HL-60 (cell line): ENCODE data around the gene HRG.

Source experiments
- DNase-seq, 2 experiments: peaks; one replicate each; pipeline ENCODE4 v3.0.0-alpha.2; 2010 to 2020; ENCODE audit warnings: low read depth in 1 of 2, low spot score in 1 of 2
- H3K27ac ChIP-seq: fragments of 250-450 bp; sonication (Bioruptor Pico); replicated peaks from 2 replicates; pipeline ENCODE4 v1.5.1; 2020; ENCODE audit warnings: mild to moderate bottlenecking, moderate library complexity
- H3K27me3 ChIP-seq: fragments of 250-450 bp; sonication (Bioruptor Pico); 2 replicates; pipeline ENCODE4 v1.5.1; 2021; ENCODE audit warnings: mild to moderate bottlenecking, moderate library complexity; ENCODE audit not compliant: insufficient read depth, poor library complexity, severe bottlenecking
- H3K4me3 ChIP-seq: replicated peaks from 2 replicates; pipeline ENCODE4 v1.5.1; 2011; ENCODE audit warnings: mild to moderate bottlenecking, control low read depth, low read length; ENCODE audit not compliant: insufficient read depth
- GABPA ChIP-seq: IDR thresholded peaks from 2 replicates; pipeline ENCODE4 v1.6.1; 2012; ENCODE audit warnings: low read depth
- POLR2AphosphoS5 ChIP-seq: IDR thresholded peaks from 2 replicates; pipeline ENCODE4 v1.6.1; 2012; ENCODE audit warnings: low read depth
- SPI1 ChIP-seq: IDR thresholded peaks from 2 replicates; pipeline ENCODE4 v1.6.1; 2012; ENCODE audit warnings: low read depth, mild to moderate bottlenecking, borderline replicate concordance
- TF ChIP-seq, protein P1 (sequence below): IDR thresholded peaks from 2 replicates; pipeline ENCODE4 v1.6.1; 2012; ENCODE audit warnings: low read depth; ENCODE audit not compliant: insufficient replicate concordance
- TF ChIP-seq, protein P2 (sequence below): IDR thresholded peaks from one replicate; pipeline ENCODE4 v1.5.1; 2011; ENCODE audit warnings: low read length, control low read depth, inconsistent platforms; ENCODE audit not compliant: insufficient read depth

Gene HRG

DNA sequence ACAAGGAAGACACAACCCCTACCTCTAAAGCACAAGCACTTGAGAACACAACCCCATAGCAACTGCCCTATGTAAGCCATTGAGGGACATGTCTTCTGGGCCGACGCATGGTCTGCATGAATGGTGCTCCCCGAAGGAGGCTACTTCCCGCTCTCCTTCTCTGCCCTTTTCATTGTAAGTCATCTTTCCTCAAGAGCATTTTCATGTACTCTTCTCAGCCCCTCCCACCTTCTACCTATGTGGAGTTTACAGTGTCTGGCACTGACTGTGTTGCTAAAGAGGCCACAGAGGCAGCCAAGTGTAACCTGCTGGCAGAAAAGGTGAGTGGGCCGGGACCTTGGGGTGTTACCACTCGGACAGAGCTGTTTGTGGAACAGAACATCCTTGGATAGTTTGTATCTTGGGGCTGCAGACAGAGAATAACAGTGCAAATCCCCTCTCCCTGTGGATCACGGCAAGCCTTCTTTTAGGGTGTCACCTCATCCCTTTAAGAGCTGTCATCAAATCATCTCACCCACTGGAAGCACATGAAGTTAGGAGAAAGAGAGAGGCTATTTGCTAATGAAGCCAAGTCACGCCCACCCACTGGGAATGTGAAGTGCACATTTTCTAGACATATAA, 47.4 kb upstream of the HRG start:
- Histone ChIP-seq H3K27ac (no peak overlapping the region), H3K4me3 (no peak overlapping the region), H3K27me3 (peaks cover 3% of the 10 kb centered on the region)
- TF ChIP-seq POLR2AphosphoS5 (no peak), GABPA (no peak), SPI1 (no peak)
- TF ChIP-seq, protein P1, sequence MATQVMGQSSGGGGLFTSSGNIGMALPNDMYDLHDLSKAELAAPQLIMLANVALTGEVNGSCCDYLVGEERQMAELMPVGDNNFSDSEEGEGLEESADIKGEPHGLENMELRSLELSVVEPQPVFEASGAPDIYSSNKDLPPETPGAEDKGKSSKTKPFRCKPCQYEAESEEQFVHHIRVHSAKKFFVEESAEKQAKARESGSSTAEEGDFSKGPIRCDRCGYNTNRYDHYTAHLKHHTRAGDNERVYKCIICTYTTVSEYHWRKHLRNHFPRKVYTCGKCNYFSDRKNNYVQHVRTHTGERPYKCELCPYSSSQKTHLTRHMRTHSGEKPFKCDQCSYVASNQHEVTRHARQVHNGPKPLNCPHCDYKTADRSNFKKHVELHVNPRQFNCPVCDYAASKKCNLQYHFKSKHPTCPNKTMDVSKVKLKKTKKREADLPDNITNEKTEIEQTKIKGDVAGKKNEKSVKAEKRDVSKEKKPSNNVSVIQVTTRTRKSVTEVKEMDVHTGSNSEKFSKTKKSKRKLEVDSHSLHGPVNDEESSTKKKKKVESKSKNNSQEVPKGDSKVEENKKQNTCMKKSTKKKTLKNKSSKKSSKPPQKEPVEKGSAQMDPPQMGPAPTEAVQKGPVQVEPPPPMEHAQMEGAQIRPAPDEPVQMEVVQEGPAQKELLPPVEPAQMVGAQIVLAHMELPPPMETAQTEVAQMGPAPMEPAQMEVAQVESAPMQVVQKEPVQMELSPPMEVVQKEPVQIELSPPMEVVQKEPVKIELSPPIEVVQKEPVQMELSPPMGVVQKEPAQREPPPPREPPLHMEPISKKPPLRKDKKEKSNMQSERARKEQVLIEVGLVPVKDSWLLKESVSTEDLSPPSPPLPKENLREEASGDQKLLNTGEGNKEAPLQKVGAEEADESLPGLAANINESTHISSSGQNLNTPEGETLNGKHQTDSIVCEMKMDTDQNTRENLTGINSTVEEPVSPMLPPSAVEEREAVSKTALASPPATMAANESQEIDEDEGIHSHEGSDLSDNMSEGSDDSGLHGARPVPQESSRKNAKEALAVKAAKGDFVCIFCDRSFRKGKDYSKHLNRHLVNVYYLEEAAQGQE: no peak
- no peak for DNase-seq

DNA sequence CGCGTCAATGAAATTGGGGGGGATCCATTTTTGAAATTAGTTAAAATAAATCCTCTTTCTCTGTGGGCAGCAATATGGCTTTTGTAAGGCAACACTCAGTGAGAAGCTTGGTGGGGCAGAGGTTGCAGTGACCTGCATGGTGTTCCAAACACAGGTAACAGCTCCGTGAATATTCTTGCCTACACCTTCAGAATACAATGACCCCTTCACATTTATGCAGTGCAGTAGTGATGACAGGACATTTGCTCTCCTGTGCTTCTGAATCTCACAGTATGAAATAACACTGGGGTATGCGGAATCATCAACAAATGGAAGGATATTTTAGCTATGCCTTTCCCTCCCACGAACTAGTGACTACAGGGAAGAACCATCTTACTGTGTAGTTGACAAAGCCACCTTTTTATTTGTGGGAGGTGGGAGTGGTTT, 46.0 kb upstream of the HRG start:
- Histone ChIP-seq H3K4me3 (no peak overlapping the region), H3K27ac (no peak overlapping the region), H3K27me3 (peaks cover 3% of the 10 kb centered on the region)
- no peak for TF ChIP-seq POLR2AphosphoS5
- no peak for TF ChIP-seq SPI1
- TF ChIP-seq, protein P2, sequence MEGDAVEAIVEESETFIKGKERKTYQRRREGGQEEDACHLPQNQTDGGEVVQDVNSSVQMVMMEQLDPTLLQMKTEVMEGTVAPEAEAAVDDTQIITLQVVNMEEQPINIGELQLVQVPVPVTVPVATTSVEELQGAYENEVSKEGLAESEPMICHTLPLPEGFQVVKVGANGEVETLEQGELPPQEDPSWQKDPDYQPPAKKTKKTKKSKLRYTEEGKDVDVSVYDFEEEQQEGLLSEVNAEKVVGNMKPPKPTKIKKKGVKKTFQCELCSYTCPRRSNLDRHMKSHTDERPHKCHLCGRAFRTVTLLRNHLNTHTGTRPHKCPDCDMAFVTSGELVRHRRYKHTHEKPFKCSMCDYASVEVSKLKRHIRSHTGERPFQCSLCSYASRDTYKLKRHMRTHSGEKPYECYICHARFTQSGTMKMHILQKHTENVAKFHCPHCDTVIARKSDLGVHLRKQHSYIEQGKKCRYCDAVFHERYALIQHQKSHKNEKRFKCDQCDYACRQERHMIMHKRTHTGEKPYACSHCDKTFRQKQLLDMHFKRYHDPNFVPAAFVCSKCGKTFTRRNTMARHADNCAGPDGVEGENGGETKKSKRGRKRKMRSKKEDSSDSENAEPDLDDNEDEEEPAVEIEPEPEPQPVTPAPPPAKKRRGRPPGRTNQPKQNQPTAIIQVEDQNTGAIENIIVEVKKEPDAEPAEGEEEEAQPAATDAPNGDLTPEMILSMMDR: no peak
- TF ChIP-seq, protein P1: no peak
- TF ChIP-seq GABPA: no peak
- DNase-seq: no peak

DNA sequence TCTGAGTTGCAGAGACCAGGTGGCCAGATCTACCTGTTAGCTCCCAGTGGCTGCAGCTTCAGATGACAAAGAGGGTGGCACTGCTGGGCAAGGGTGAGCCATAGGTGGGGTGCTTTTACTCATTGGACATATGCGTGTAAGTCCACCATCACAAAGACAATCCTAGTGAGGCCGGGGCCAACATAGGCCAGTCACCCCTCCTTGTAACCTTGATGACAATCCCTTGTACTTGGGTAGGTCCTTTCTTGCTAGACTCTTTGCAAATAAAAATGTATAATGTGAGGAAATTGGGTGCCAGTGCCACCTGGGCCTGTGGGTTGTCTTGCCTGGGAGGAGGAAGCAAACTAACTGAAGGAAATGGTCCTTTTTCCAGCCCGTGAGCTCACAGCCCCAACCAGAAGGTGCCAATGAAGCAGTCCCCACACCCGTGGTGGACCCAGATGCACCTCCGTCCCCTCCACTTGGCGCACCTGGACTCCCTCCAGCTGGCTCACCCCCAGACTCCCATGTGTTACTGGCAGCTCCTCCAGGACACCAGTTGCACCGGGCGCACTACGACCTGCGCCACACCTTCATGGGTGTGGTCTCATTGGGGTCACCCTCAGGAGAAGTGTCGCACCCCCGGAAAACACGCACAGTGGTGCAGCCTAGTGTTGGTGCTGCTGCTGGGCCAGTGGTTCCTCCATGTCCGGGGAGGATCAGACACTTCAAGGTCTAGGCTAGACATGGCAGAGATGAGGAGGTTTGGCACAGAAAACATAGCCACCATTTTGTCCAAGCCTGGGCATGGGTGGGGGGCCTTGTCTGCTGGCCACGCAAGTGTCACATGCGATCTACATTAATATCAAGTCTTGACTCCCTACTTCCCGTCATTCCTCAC, 45.4 kb upstream of the HRG start:
- no peak overlapping the region for H3K27ac ChIP-seq
- DNase-seq: no peak

More for the DNA sequence above, 45.4 kb upstream of the HRG start:
- TF ChIP-seq, protein P2: no peak
- TF ChIP-seq, protein P1: no peak
- TF ChIP-seq POLR2AphosphoS5 (no peak), GABPA (no peak), SPI1 (no peak)
- H3K27me3 ChIP-seq: peaks cover 3% of the 10 kb centered on the region
- H3K4me3 ChIP-seq: no peak overlapping the region
